ENCODE data around the gene KLF15. TPM values are rescaled to one million over a fixed set of nuclear protein-coding genes. Genes with fewer than 3 reads are reported as not detected.

KLF15 gene
- total and polyA plus RNA-seq, 2 of the 4 experiments (the other 2 are of a cell fraction) = 0.18 to 0.24 TPM

- H2BK5ac ChIP-seq (ENCODE audit: low read depth, low read length, poor library complexity, severe bottlenecking) = no peak overlapping the region
- no peak overlapping the region for H3K23ac ChIP-seq (ENCODE audit: low read depth, low read length)
- no peaks in the 10 kb centered on the region for H3K4me1 ChIP-seq (ENCODE audit: control insufficient read depth, insufficient read depth, low read length)
- H3K4me2 ChIP-seq (ENCODE audit: low read depth, low read length) = no peak overlapping the region
- intact Hi-C loops (cut with micrococcal nuclease) = no loop called here
- H2BK15ac ChIP-seq (ENCODE audit: low read depth, low read length) = no peak overlapping the region
- no peak overlapping the region for H4K5ac ChIP-seq (ENCODE audit: low read depth, low read length)
- no peak overlapping the region for H2AK9ac ChIP-seq (replicated peaks; ENCODE audit: low read depth, low read length, poor library complexity)
- POLR2A ChIA-PET (ENCODE audit: unreplicated experiment) = no interaction called here
- peak; percentile 32; the same call in 1 of the 2 replicates for ATAC-seq (ENCODE audit: low read depth)
- H3K4me3 ChIP-seq (ENCODE audit: insufficient read depth, low read depth, low read length) = no peak overlapping the region
- no peak overlapping the region for H2BK120ac ChIP-seq (ENCODE audit: low read depth, low read length)
- H3K4ac ChIP-seq (ENCODE audit: low read depth, low read length) = no peak overlapping the region
- no peak overlapping the region for H3K14ac ChIP-seq (replicated peaks; ENCODE audit: low read depth, low read length)
- no peak for DNase-seq
- no peaks in the 10 kb centered on the region for H3K9me3 ChIP-seq (ENCODE audit: control insufficient read depth, insufficient read depth, low read length)
- H3K36me3 ChIP-seq (ENCODE audit: control insufficient read depth, insufficient read depth, low read length) = no peaks in the 10 kb centered on the region
- H3K79me1 ChIP-seq (ENCODE audit: low read depth in 1 of 2, low read length in 2 of 2) = no peaks in the 10 kb centered on the region
- H2AFZ ChIP-seq (replicated peaks; ENCODE audit: low read length, poor library complexity) = peak overlapping the region; percentile 68
- H4K8ac ChIP-seq (ENCODE audit: low read depth in 2 of 2, low read length in 2 of 2) = no peak overlapping the region
- no peak overlapping the region for H2BK20ac ChIP-seq (ENCODE audit: low read depth, low read length)
- CTCF ChIA-PET = no interaction called here
- no peak overlapping the region for H3K56ac ChIP-seq (ENCODE audit: extremely low read depth, insufficient read depth, low read length)
- WGBS, 2 experiments (ENCODE audit: extremely low coverage in 2 of 2, insufficient read length in 1 of 2) = 0% methylated on average over 14 of the region's 30 CpGs; no CpG with 5 or more reads in 1 of the 2 experiments
- TF ChIP-seq MXI1 (IDR thresholded peaks at IDR 0.05; ENCODE audit: borderline replicate concordance, low read depth, low read length) (no peak), NFE2L2 (IDR thresholded peaks at IDR 0.05; ENCODE audit: low read depth, low read length) (no peak), ELK1 (IDR thresholded peaks at IDR 0.05; ENCODE audit: borderline replicate concordance, low read depth, low read length) (no peak)
- peaks cover 49% of the 10 kb centered on the region for H3K27me3 ChIP-seq (ENCODE audit: control insufficient read depth, insufficient read depth, low read length)
- H4K91ac ChIP-seq (ENCODE audit: insufficient read depth, low read depth, low read length) = no peak overlapping the region
- no peak overlapping the region for H3K27ac ChIP-seq (ENCODE audit: insufficient read depth, low read length)
- no peak overlapping the region for H3K18ac ChIP-seq (ENCODE audit: low read depth, low read length)
- H4K20me1 ChIP-seq (ENCODE audit: insufficient read depth, low read length) = no peaks in the 10 kb centered on the region
- H3K9ac ChIP-seq (ENCODE audit: low read depth, low read length) = no peak overlapping the region
- no peaks in the 10 kb centered on the region for H3K9me1 ChIP-seq (ENCODE audit: insufficient read depth, low read length)
- in situ Hi-C loops (cut with MboI; ENCODE audit: low sequenced_read_pairs) = loop anchor here (10.0 to 25.0 kb wide), 2 partner anchors 150 to 433 kb away; partner anchors contain the start of gene ROPN1B
- BruUV-seq (replicated peaks) = no TSS peak
- dilution Hi-C loops (cut with HindIII; ENCODE audit: low sequenced_read_pairs, unreplicated experiment) = no loop called here
- H2AK5ac ChIP-seq (ENCODE audit: low read depth, low read length) = no peak overlapping the region
Observed at GRCh38 chr3:126394977-126395321, 37.7 kb upstream of the KLF15 start.
